ENCODE measurements around the gene MST1R.

GRCh38 chr3:49930922-49931321, 27.2 kb upstream of the MST1R start:
- TF ChIP-seq CTCF (IDR thresholded peaks at IDR 0.05) (no peak), POLR2A (IDR thresholded peaks at IDR 0.05) (no peak)

All from lower leg skin (tissue), 3 donors.